ENCODE data around the gene TAF1D.
A peak's percentile ranks its signal among the peaks of the same experiment; 100 is the strongest.

DNA sequence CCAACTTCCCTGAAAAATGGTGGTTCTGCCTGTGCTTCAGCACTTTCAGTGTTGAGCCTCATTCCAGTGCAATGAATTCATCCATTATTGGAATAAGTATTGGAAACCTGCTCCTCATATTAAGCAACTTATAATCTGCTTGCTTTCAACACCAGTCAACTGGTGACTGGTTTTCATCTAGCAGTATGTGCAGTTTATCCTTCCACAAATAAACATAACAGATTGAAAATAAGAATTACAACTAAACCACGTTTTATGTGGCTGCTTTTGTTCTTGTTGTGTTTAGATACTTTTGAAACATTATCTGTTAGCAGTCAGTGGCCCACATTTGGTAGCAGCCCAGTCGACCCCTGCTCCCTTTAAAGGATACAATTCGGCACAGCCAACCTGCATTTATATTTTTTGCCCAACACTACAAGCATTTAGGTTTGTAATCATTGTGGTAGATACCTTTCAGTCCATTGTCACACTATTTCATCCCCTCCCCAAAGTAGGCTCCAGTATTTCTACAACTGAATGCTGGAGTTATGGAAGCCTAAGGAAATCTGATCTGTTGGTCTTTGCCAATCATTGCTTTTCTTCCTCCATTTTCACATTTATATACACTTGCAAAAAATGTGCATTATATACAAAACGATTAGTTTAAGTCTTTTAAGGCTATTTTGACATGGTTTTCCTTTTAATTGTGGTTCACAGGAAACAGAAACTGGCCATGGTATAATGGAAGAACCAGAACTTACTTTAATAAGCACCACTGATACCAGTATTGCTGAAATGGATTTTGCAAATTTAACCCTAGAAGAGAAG is 13.1 kb downstream of the TAF1D start:
- TF ChIP-seq, protein P1, sequence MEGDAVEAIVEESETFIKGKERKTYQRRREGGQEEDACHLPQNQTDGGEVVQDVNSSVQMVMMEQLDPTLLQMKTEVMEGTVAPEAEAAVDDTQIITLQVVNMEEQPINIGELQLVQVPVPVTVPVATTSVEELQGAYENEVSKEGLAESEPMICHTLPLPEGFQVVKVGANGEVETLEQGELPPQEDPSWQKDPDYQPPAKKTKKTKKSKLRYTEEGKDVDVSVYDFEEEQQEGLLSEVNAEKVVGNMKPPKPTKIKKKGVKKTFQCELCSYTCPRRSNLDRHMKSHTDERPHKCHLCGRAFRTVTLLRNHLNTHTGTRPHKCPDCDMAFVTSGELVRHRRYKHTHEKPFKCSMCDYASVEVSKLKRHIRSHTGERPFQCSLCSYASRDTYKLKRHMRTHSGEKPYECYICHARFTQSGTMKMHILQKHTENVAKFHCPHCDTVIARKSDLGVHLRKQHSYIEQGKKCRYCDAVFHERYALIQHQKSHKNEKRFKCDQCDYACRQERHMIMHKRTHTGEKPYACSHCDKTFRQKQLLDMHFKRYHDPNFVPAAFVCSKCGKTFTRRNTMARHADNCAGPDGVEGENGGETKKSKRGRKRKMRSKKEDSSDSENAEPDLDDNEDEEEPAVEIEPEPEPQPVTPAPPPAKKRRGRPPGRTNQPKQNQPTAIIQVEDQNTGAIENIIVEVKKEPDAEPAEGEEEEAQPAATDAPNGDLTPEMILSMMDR (IDR thresholded peaks at IDR 0.05) = no peak
- TF ChIP-seq POLR2AphosphoS5 (IDR thresholded peaks at IDR 0.05; ENCODE audit: low read depth, low read length) = peak; percentile 73; the same call in 1 of the 2 replicates
- TF ChIP-seq, protein P2, sequence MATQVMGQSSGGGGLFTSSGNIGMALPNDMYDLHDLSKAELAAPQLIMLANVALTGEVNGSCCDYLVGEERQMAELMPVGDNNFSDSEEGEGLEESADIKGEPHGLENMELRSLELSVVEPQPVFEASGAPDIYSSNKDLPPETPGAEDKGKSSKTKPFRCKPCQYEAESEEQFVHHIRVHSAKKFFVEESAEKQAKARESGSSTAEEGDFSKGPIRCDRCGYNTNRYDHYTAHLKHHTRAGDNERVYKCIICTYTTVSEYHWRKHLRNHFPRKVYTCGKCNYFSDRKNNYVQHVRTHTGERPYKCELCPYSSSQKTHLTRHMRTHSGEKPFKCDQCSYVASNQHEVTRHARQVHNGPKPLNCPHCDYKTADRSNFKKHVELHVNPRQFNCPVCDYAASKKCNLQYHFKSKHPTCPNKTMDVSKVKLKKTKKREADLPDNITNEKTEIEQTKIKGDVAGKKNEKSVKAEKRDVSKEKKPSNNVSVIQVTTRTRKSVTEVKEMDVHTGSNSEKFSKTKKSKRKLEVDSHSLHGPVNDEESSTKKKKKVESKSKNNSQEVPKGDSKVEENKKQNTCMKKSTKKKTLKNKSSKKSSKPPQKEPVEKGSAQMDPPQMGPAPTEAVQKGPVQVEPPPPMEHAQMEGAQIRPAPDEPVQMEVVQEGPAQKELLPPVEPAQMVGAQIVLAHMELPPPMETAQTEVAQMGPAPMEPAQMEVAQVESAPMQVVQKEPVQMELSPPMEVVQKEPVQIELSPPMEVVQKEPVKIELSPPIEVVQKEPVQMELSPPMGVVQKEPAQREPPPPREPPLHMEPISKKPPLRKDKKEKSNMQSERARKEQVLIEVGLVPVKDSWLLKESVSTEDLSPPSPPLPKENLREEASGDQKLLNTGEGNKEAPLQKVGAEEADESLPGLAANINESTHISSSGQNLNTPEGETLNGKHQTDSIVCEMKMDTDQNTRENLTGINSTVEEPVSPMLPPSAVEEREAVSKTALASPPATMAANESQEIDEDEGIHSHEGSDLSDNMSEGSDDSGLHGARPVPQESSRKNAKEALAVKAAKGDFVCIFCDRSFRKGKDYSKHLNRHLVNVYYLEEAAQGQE (IDR thresholded peaks at IDR 0.05; ENCODE audit: insufficient read depth in 1 of 2, low read depth in 2 of 2, low read length in 1 of 2) = no peak
- TF ChIP-seq TCF7L2 (IDR thresholded peaks at IDR 0.05; ENCODE audit: low read depth, low read length) = no peak
- TF ChIP-seq SIN3A (IDR thresholded peaks at IDR 0.05; ENCODE audit: borderline replicate concordance, insufficient read depth, low read depth, low read length) = 0 out of 2 replicates have a peak, but pooled peaks have one; percentile 38
